ENCODE results near the gene SNRNP48. TPM values are rescaled to one million over a fixed set of nuclear protein-coding genes. Genes with fewer than 3 reads are reported as not detected.

Gene SNRNP48
- total RNA-seq, result 10 to 100 TPM; 14.6 to 15.0 TPM
- 11.2 TPM for polyA plus RNA-seq

DNA sequence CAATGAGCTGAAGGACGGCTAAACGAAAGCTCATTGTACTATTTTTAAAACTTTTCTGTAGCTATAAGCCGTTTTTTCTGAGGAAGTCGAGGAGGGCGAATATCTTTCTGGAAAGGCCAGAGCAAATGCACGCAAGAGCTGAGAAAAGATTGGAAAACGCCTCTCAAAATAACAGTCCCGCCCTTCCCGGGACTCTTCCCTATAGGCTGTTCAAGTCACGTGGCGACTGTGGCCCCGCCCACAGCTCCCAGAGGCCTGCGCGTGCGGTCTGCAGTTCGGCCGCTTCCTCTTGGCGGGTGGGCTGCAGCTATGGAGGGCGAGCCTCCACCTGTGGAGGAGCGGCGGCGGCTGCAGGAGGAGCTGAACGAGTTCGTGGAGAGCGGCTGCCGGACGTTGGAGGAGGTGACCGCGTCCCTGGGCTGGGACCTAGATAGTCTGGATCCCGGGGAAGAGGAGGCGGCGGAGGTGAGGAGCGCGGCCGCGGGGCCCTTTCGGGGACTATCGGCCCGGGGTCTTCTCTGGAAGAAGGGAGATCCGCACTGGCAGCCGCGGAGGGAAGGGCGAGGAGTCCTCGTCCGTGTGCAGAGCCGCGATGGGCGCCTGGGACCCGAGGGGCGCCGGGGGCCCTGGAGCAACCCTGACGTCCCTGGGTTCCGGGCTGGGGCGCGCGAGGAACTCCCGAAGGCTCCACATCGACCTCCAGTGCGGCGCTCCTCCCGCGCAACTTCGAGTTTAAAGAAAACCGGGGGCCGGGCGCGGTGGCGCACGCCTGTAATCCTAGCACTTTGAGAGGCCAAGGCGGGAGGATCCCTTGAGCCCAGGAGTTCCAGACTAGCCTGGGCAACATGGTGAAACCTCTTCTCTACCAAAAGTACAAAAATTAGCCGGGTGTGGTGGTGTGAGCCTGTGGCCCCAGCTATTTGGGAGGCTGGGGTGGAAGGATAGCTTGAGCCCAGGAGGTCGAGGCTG lies at the start of gene SNRNP48:
Gene SNRNP48, plus strand, starts transcription at position 250 of the 969 bp plus-strand sequence. Its CDS starts 60 bp downstream, at position 310.
- H3K4me3 ChIP-seq (ENCODE audit: low read length), result peak within 1 kb of the TSS; percentile 62
- H3K9me3 Mint-ChIP-seq, result no peaks in the 10 kb centered on the region
- peaks cover 37 to 50% (median 48%) of the 10 kb centered on the region in 3 donors for H3K4me1 Mint-ChIP-seq
- H3K27ac Mint-ChIP-seq, result peak within 1 kb of the TSS; percentile 71 to 98 (median 95)
- H3K4me1 ChIP-seq (ENCODE audit: insufficient read depth, low read length), result peaks cover 26% of the 10 kb centered on the region
- ChIA-PET POLR2A (no interaction called here), CTCF (interaction anchor here (0.6 to 1.8 kb wide), 5 partner anchors 9 to 315 kb away, joined by 3 to 8 read pairs (median 3); no protein-coding TSS in a partner anchor)
- peaks cover 0 to 23% (median 5%) of the 10 kb centered on the region in 3 donors for H3K36me3 Mint-ChIP-seq
- DNase-seq, result peak; percentile 83 to 93 (median 88)
- H3K27ac ChIP-seq (ENCODE audit: low read depth, low read length), result peak within 1 kb of the TSS; percentile 72
- no peaks in the 10 kb centered on the region for H3K27me3 Mint-ChIP-seq
- H3K27me3 ChIP-seq (ENCODE audit: insufficient read depth, low read length, poor library complexity, severe bottlenecking), result no peaks in the 10 kb centered on the region
- no peaks in the 10 kb centered on the region for H3K9me3 ChIP-seq (ENCODE audit: low read length)
- peak within 1 kb of the TSS; percentile 95 to 100 (median 99) for H3K4me3 Mint-ChIP-seq
- peaks cover 4% of the 10 kb centered on the region for H3K36me3 ChIP-seq (ENCODE audit: insufficient read depth, low read length)

GRCh38 chr6:7540595-7540994 lies 49.4 kb upstream of the SNRNP48 start:
- Histone ChIP-seq H3K27me3 (ENCODE audit: insufficient read depth, low read length, poor library complexity, severe bottlenecking) (peaks cover 30% of the 10 kb centered on the region), H3K4me1 (ENCODE audit: insufficient read depth, low read length) (no peaks in the 10 kb centered on the region), H3K4me3 (ENCODE audit: low read length) (no peak overlapping the region), H3K9me3 (ENCODE audit: low read length) (no peaks in the 10 kb centered on the region), H3K27ac (ENCODE audit: low read depth, low read length) (no peak overlapping the region), H3K36me3 (ENCODE audit: insufficient read depth, low read length) (no peaks in the 10 kb centered on the region)
- peak overlapping the region; percentile 17 to 76 (median 64) for H3K4me3 Mint-ChIP-seq
- POLR2A ChIA-PET, result no interaction called here
- peak overlapping the region in 1 of 8 donors; percentile 21 for H3K27ac Mint-ChIP-seq
- H3K27me3 Mint-ChIP-seq, result peaks cover 56 to 81% of the 10 kb centered on the region in 2 donors
- no peaks in the 10 kb centered on the region for H3K36me3 Mint-ChIP-seq
- H3K4me1 Mint-ChIP-seq, result peaks cover 8 to 22% (median 14%) of the 10 kb centered on the region in 3 donors
- H3K9me3 Mint-ChIP-seq, result no peaks in the 10 kb centered on the region
- no peak for DNase-seq
- CTCF ChIA-PET, result no interaction called here

DNA sequence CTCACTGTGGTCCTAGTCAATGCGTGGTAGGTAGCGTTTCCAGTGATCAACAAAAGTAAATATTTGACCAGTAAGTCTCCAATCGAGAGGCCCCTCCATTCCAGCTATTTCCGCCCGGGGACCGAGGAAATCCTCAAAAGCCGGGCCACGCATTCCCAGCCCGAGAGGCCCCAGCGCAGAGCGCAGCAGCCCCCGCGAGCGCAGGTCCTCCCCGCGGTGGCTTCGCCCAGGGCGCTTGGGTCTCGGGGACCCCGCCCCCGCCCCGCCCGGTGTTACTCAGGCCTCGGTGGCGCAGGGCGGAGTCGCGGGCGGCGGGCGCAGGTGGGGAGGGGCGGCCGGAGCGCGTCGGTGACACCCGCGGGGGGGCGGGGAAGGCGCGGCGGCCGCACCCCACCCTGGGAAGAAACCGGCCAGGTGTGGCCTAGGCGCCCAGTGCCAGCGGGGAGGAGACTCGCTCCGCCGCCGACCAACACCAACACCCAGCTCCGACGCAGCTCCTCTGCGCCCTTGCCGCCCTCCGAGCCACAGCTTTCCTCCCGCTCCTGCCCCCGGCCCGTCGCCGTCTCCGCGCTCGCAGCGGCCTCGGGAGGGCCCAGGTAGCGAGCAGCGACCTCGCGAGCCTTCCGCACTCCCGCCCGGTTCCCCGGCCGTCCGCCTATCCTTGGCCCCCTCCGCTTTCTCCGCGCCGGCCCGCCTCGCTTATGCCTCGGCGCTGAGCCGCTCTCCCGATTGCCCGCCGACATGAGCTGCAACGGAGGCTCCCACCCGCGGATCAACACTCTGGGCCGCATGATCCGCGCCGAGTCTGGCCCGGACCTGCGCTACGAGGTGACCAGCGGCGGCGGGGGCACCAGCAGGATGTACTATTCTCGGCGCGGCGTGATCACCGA lies 48.6 kb upstream of the SNRNP48 start, which contains the start of gene DSP:
Gene DSP, plus strand, starts transcription at position 497 of the 890 bp plus-strand sequence. Its CDS starts 245 bp downstream, at position 742.
- H3K4me3 Mint-ChIP-seq, result peak within 1 kb of the TSS; percentile 17 to 86 (median 70)
- ChIA-PET CTCF (interaction anchor here (0.6 kb wide), 1 partner anchor 18 kb away, joined by 3 read pairs; no protein-coding TSS in a partner anchor), POLR2A (no interaction called here)
- H3K4me1 Mint-ChIP-seq, result peaks cover 8 to 22% (median 14%) of the 10 kb centered on the region in 3 donors
- H3K9me3 ChIP-seq (ENCODE audit: low read length), result no peaks in the 10 kb centered on the region
- no peaks in the 10 kb centered on the region for H3K36me3 ChIP-seq (ENCODE audit: insufficient read depth, low read length)
- no peaks in the 10 kb centered on the region for H3K4me1 ChIP-seq (ENCODE audit: insufficient read depth, low read length)
- H3K27ac Mint-ChIP-seq, result peak within 1 kb of the TSS in 1 of 8 donors; percentile 21
- H3K36me3 Mint-ChIP-seq, result no peaks in the 10 kb centered on the region
- H3K27me3 Mint-ChIP-seq, result peaks cover 52 to 81% of the 10 kb centered on the region in 2 donors
- no peak within 1 kb of the TSS for H3K27ac ChIP-seq (ENCODE audit: low read depth, low read length)
- H3K9me3 Mint-ChIP-seq, result no peaks in the 10 kb centered on the region
- peak in 2 of 5 donors; percentile 2 to 7 for DNase-seq
- H3K27me3 ChIP-seq (ENCODE audit: insufficient read depth, low read length, poor library complexity, severe bottlenecking), result peaks cover 30% of the 10 kb centered on the region
- H3K4me3 ChIP-seq (ENCODE audit: low read length), result peak within 1 kb of the TSS; percentile 47

- ChIA-PET POLR2A (no interaction called here), CTCF (interaction anchor here (0.6 kb wide), 1 partner anchor 17 kb away, joined by 3 read pairs; no protein-coding TSS in a partner anchor)
- Histone ChIP-seq H3K36me3 (ENCODE audit: insufficient read depth, low read length) (no peaks in the 10 kb centered on the region), H3K27ac (ENCODE audit: low read depth, low read length) (no peak overlapping the region), H3K4me3 (ENCODE audit: low read length) (peak overlapping the region; percentile 47), H3K4me1 (ENCODE audit: insufficient read depth, low read length) (no peaks in the 10 kb centered on the region), H3K27me3 (ENCODE audit: insufficient read depth, low read length, poor library complexity, severe bottlenecking) (peaks cover 30% of the 10 kb centered on the region), H3K9me3 (ENCODE audit: low read length) (no peaks in the 10 kb centered on the region)
- Mint-ChIP-seq H3K4me3 (peak overlapping the region in 6 of 7 donors; percentile 65 to 86 (median 70)), H3K9me3 (no peaks in the 10 kb centered on the region), H3K27me3 (peaks cover 53 to 82% of the 10 kb centered on the region in 2 donors), H3K36me3 (no peaks in the 10 kb centered on the region), H3K27ac (no peak overlapping the region), H3K4me1 (peaks cover 8 to 22% (median 14%) of the 10 kb centered on the region in 3 donors)
- DNase-seq, result no peak
Observed at GRCh38 chr6:7542065-7542873, 47.7 kb upstream of the SNRNP48 start.

GRCh38 chr6:7542874-7543624 lies 46.9 kb upstream of the SNRNP48 start:
- H3K27me3 ChIP-seq (ENCODE audit: insufficient read depth, low read length, poor library complexity, severe bottlenecking), result peaks cover 30% of the 10 kb centered on the region
- POLR2A ChIA-PET, result no interaction called here
- CTCF ChIA-PET, result no interaction called here

DNA sequence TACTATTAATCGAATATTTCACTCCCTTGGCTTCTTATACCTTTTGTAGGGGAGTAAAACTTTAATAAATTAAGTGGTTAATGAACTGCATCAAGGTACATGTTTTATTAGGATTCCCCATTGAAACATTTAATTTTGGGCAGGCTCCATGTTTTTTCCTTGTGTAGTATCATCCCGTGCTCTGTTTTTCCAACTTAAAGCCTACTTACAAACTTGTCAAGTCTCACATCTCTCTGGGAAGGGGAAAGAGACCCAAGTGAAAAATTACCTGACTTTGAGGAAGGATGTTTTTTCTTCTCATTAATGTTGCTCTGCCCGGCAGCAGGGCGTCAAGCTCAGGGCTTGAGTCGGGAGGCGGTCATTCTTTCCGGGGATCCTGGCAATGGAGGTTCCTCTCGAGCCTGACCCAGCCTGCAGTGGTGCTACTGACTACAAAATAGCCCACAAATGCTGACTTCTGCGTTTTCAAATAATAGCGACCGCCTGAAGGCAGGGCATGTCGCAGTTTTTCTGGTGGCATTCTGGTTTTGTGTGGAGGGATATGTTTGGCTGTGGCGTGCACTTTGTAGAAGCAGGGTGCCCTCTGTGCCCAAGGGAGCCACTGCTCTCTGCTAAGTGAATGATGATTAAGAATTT lies 46.1 kb upstream of the SNRNP48 start:
- Histone ChIP-seq H3K27me3 (ENCODE audit: insufficient read depth, low read length, poor library complexity, severe bottlenecking) (peaks cover 34% of the 10 kb centered on the region), H3K9me3 (ENCODE audit: low read length) (no peaks in the 10 kb centered on the region), H3K4me1 (ENCODE audit: insufficient read depth, low read length) (no peaks in the 10 kb centered on the region), H3K4me3 (ENCODE audit: low read length) (no peak overlapping the region), H3K36me3 (ENCODE audit: insufficient read depth, low read length) (no peaks in the 10 kb centered on the region), H3K27ac (ENCODE audit: low read depth, low read length) (no peak overlapping the region)
- H3K4me3 Mint-ChIP-seq, result peak overlapping the region in 6 of 7 donors; percentile 11 to 48 (median 24)
- H3K9me3 Mint-ChIP-seq, result no peaks in the 10 kb centered on the region
- no peak overlapping the region for H3K27ac Mint-ChIP-seq
- H3K27me3 Mint-ChIP-seq, result peaks cover 46 to 77% of the 10 kb centered on the region in 2 donors
- peaks cover 8 to 22% (median 14%) of the 10 kb centered on the region in 3 donors for H3K4me1 Mint-ChIP-seq
- no peaks in the 10 kb centered on the region for H3K36me3 Mint-ChIP-seq
- CTCF ChIA-PET, result no interaction called here
- no peak for DNase-seq
- POLR2A ChIA-PET, result no interaction called here

More at GRCh38 chr6:7542874-7543624, 46.9 kb upstream of the SNRNP48 start:
- Histone ChIP-seq H3K4me3 (ENCODE audit: low read length) (no peak overlapping the region), H3K9me3 (ENCODE audit: low read length) (no peaks in the 10 kb centered on the region), H3K36me3 (ENCODE audit: insufficient read depth, low read length) (no peaks in the 10 kb centered on the region), H3K4me1 (ENCODE audit: insufficient read depth, low read length) (no peaks in the 10 kb centered on the region), H3K27ac (ENCODE audit: low read depth, low read length) (no peak overlapping the region)
- DNase-seq, result no peak
- Mint-ChIP-seq H3K27ac (no peak overlapping the region), H3K4me1 (peaks cover 8 to 22% (median 14%) of the 10 kb centered on the region in 3 donors), H3K4me3 (peak overlapping the region in 5 of 7 donors; percentile 32 to 71 (median 59)), H3K36me3 (no peaks in the 10 kb centered on the region), H3K9me3 (no peaks in the 10 kb centered on the region), H3K27me3 (peaks cover 50 to 80% of the 10 kb centered on the region in 2 donors)
